GM12878 (cell line): ENCODE results near the gene DPP9. TPM values are rescaled to one million over a fixed set of nuclear protein-coding genes. Genes with fewer than 3 reads are reported as not detected.

Experiments used
- ATAC-seq: fragments of 200-7000 bp; cut with Tn5 transposase; 3 replicates; pipeline ENCODE4 v1.9.1; 2020; ENCODE audit warnings: mild to moderate bottlenecking, moderate library complexity
- BruUV-seq: library from RNA; stranded (reverse); fragments of 400-500 nt; replicated peaks from 2 replicates; lab custom pipeline; 2021; lab: Mats Ljungman, UMichigan
- CTCF ChIA-PET: fragments of 300-600 bp; sonication (Branson Sonifier 250); formaldehyde crosslinking; extraction: SDS; loops from one replicate; lab custom pipeline; 2021; ENCODE audit warnings: inconsistent platforms; lab: Yijun Ruan, JAX
- POLR2A ChIA-PET: fragments of 350-600 bp; formaldehyde crosslinking; extraction: SDS; loops from one replicate; lab custom pipeline; 2021; ENCODE audit warnings: inconsistent platforms; lab: Charles Lee
- RAD21 ChIA-PET: fragments of 300-600 bp; sonication (Branson Sonifier 250); formaldehyde crosslinking; loops from one replicate; lab custom pipeline; 2023; ENCODE audit warnings: antibody characterized with exemption; ENCODE audit not compliant: unreplicated experiment; lab: Charles Lee
- SMC1A ChIA-PET: fragments of 300-600 bp; sonication (Branson Sonifier 250); formaldehyde crosslinking; loops from one replicate; lab custom pipeline; 2023; ENCODE audit not compliant: unreplicated experiment, uncharacterized antibody; lab: Charles Lee
- DNase-seq: peaks from one replicate; pipeline ENCODE4 v3.0.0-alpha.2; 2011; ENCODE audit warnings: low read depth, low spot score
- FAIRE-seq: peaks from 3 replicates; lab custom pipeline; 2011; peaks lifted over from hg19 to GRCh38; lab: Jason Lieb, UNC
- H2AFZ ChIP-seq: 2 replicates; pipeline ENCODE4 v1.6.0; 2011; ENCODE audit warnings: low read depth, low read length, control low read depth; ENCODE audit not compliant: control insufficient read depth
- H3K27ac ChIP-seq: 2 replicates; pipeline ENCODE4 v1.5.1; 2011; ENCODE audit warnings: control low read depth; ENCODE audit not compliant: control insufficient read depth, insufficient read depth
- H3K27me3 ChIP-seq, 2 experiments: replicated peaks in 1 of 2; 2 replicates each; pipeline versions ENCODE4 v1.6.0 to v1.6.1; 2011; ENCODE audit warnings: low read length in 1 of 2; ENCODE audit not compliant: control insufficient read depth in 2 of 2, insufficient read depth in 2 of 2
- H3K36me3 ChIP-seq, 2 experiments: 2 replicates each; pipeline ENCODE4 v1.5.1; 2011; ENCODE audit warnings: low read length in 1 of 2; ENCODE audit not compliant: control insufficient read depth in 2 of 2, insufficient read depth in 2 of 2
- H3K4me1 ChIP-seq: 2 replicates; pipeline ENCODE4 v1.6.1; 2011; ENCODE audit warnings: mild to moderate bottlenecking, low read length, moderate library complexity, mixed read lengths; ENCODE audit not compliant: control insufficient read depth, insufficient read depth
- H3K4me2 ChIP-seq: 2 replicates; pipeline ENCODE4 v1.6.0; 2011; ENCODE audit warnings: control low read depth; ENCODE audit not compliant: control insufficient read depth, insufficient read depth
- H3K4me3 ChIP-seq: fragments of 200-600 bp; sonication (generic); 2 replicates; pipeline ENCODE4 v1.5.1; 2016
- H3K79me2 ChIP-seq: 2 replicates; pipeline ENCODE4 v1.6.0; 2011; ENCODE audit warnings: low read length; ENCODE audit not compliant: control insufficient read depth, insufficient read depth
- H3K9ac ChIP-seq: 2 replicates; pipeline ENCODE4 v1.8.0; 2011; ENCODE audit warnings: low read length, control low read depth, mixed read lengths; ENCODE audit not compliant: control insufficient read depth, insufficient read depth
- H3K9me3 ChIP-seq: replicated peaks from 3 replicates; pipeline ENCODE4 v1.5.1; 2011; ENCODE audit warnings: mild to moderate bottlenecking, low read length; ENCODE audit not compliant: control insufficient read depth, insufficient read depth
- H4K20me1 ChIP-seq: 2 replicates; pipeline ENCODE4 v1.6.0; 2011; ENCODE audit not compliant: control insufficient read depth, insufficient read depth
- ATF2 ChIP-seq: IDR thresholded peaks from 2 replicates; pipeline ENCODE4 v1.6.1; 2012; ENCODE audit warnings: low read length, inconsistent platforms
- BRCA1 ChIP-seq: IDR thresholded peaks from 2 replicates; pipeline ENCODE4 v1.6.1; 2011; ENCODE audit warnings: low read depth, low read length, improper control_type of control experiment
- CHD1 ChIP-seq: IDR thresholded peaks from 2 replicates; pipeline ENCODE4 v1.6.1; 2012; ENCODE audit warnings: low read depth, low read length, improper control_type of control experiment
- EP300 ChIP-seq, 2 experiments: fragments of 150-350 bp in 1 of 2; IDR thresholded peaks; 2 replicates each; pipeline ENCODE4 v1.6.1; 2011 to 2012; ENCODE audit warnings: low read depth in 2 of 2, low read length in 2 of 2, borderline replicate concordance in 1 of 2, improper control_type of control experiment in 1 of 2, inconsistent platforms in 1 of 2; ENCODE audit not compliant: control insufficient read depth in 1 of 2
- MAX ChIP-seq: IDR thresholded peaks from 2 replicates; pipeline ENCODE4 v1.6.1; 2012; ENCODE audit warnings: low read depth, low read length, improper control_type of control experiment
- MTA2 ChIP-seq: fragments of 450-650 bp; IDR thresholded peaks from 2 replicates; pipeline ENCODE4 v1.6.1; 2016; ENCODE audit warnings: low read depth, mild to moderate bottlenecking, moderate library complexity
- MXI1 ChIP-seq: fragments of 150-350 bp; IDR thresholded peaks from 2 replicates; pipeline ENCODE4 v1.6.1; 2011; ENCODE audit warnings: low read depth, mild to moderate bottlenecking, inconsistent platforms, low read length, improper control_type of control experiment
- NFYB ChIP-seq: IDR thresholded peaks from 2 replicates; pipeline ENCODE4 v1.6.1; 2011; ENCODE audit warnings: low read depth, mild to moderate bottlenecking, low read length, improper control_type of control experiment, moderate library complexity; ENCODE audit not compliant: insufficient read depth
- NR2C2 ChIP-seq: IDR thresholded peaks from 2 replicates; pipeline ENCODE4 v1.6.1; 2011; ENCODE audit warnings: borderline replicate concordance, low read depth; ENCODE audit not compliant: control insufficient read depth, insufficient read length
- RAD51 ChIP-seq: fragments of 450-650 bp; IDR thresholded peaks from 2 replicates; pipeline ENCODE4 v1.6.1; 2016; ENCODE audit warnings: moderate library complexity, mild to moderate bottlenecking, inconsistent platforms
- SMAD5 ChIP-seq: IDR thresholded peaks from 2 replicates; pipeline ENCODE4 v1.6.1; 2016; ENCODE audit warnings: antibody characterized with exemption, low read depth
- SMARCA5 ChIP-seq: fragments of 450-650 bp; IDR thresholded peaks from 2 replicates; pipeline ENCODE4 v1.6.1; 2017; ENCODE audit warnings: mild to moderate bottlenecking
- SREBF1 ChIP-seq: IDR thresholded peaks from 2 replicates; pipeline ENCODE4 v1.6.1; 2012; ENCODE audit warnings: mild to moderate bottlenecking, low read length
- TCF12 ChIP-seq: IDR thresholded peaks from 2 replicates; pipeline ENCODE4 v1.6.1; 2011; ENCODE audit warnings: low read depth, mild to moderate bottlenecking, low read length
- TCF7 ChIP-seq: IDR thresholded peaks from 2 replicates; pipeline ENCODE4 v1.6.1; 2014; ENCODE audit warnings: antibody characterized with exemption, borderline replicate concordance
- WGBS: methylation state at CpG from one replicate; pipeline ENCODE4 v1.1.6; 2016; ENCODE audit warnings: low lambda C conversion rate; ENCODE audit not compliant: insufficient replicate concordance, insufficient coverage; ENCODE audit errors: missing lambda C conversion rate; 5-methylcytosine and 5-hydroxymethylcytosine counted together
- in situ Hi-C: fragments of 300-500 bp; cut with MboI; formaldehyde crosslinking; loops from 9 replicates; pipeline ENCODE4 v1.14.3; 2018; ENCODE audit warnings: mixed read lengths
- intact Hi-C: fragments of 100-400 bp; cut with micrococcal nuclease; formaldehyde crosslinking; loops from one replicate; pipeline ENCODE4 v1.14.2; 2022; ENCODE audit not compliant: unreplicated experiment
- polyA plus RNA-seq, 11 experiments: library from polyadenylated mRNA; depleted of rRNA in 4 of 11; unstranded in 6 of 11; stranded (reverse) in 5 of 11; fragments of >200 nt; fragmentation: Nextera tagmentation in 4 of 11; fragmentation: Illumina TruSeq in 1 of 11; extraction: Ambion mirVana in 4 of 11; extraction: Trizol in 1 of 11; gene quantifications; 1 replicate in 1 of 11; 2 replicates in 10 of 11; pipeline versions ENCODE4 v1.2.1 to v1.2.3, GENCODE V29; 2011 to 2016; ENCODE audit warnings: inconsistent platforms in 2 of 11, missing spikeins in 2 of 11, low read depth in 1 of 11
- total RNA-seq, 4 experiments: library from RNA; depleted of rRNA in 3 of 4; stranded (reverse); fragments of >200 nt in 3 of 4; fragmentation: Illumina TruSeq in 1 of 4; extraction: Trizol in 1 of 4; gene quantifications; 2 replicates each; pipeline versions ENCODE4 v1.2.1 to v1.2.3, GENCODE V29; 2013 to 2021
- TF ChIP-seq, protein P1 (sequence below): fragments of 450-650 bp; conservative IDR thresholded peaks from 2 replicates; pipeline ENCODE4 v1.6.1; 2017; ENCODE audit warnings: mild to moderate bottlenecking, moderate library complexity

The DPP9 gene
- total and polyA plus RNA-seq, 10 of the 15 experiments (the other 5 are each of a cell fraction or from before 2014, with no cell fraction given), result 0.64 to 58.6 (median 27.6) TPM

GRCh38 chr19:4673216-4673615 is 50.4 kb downstream of the DPP9 start:
- CTCF ChIA-PET, result interaction anchor here (0.9 to 1.4 kb wide), 2 partner anchors 118 to 149 kb away, joined by 3 to 4 read pairs; partner anchors contain the start of gene FEM1A
- intact Hi-C loops, result no loop called here
- in situ Hi-C loops, result no loop called here

More at GRCh38 chr19:4673216-4673615, 50.4 kb downstream of the DPP9 start:
- TF ChIP-seq SREBF1 (no peak), SMARCA5 (no peak), SMAD5 (no peak), MTA2 (no peak), MXI1 (no peak), EP300 (IDR thresholded peaks at IDR 0.05; ENCODE audit: borderline replicate concordance in 1 of 2, control insufficient read depth in 1 of 2, low read depth in 2 of 2, low read length in 2 of 2) (no peak), TCF7 (no peak), NR2C2 (no peak), MAX (no peak), RAD51 (no peak), ATF2 (no peak), CHD1 (no peak), TCF12 (no peak), BRCA1 (no peak), NFYB (no peak)
- TF ChIP-seq, protein P1, sequence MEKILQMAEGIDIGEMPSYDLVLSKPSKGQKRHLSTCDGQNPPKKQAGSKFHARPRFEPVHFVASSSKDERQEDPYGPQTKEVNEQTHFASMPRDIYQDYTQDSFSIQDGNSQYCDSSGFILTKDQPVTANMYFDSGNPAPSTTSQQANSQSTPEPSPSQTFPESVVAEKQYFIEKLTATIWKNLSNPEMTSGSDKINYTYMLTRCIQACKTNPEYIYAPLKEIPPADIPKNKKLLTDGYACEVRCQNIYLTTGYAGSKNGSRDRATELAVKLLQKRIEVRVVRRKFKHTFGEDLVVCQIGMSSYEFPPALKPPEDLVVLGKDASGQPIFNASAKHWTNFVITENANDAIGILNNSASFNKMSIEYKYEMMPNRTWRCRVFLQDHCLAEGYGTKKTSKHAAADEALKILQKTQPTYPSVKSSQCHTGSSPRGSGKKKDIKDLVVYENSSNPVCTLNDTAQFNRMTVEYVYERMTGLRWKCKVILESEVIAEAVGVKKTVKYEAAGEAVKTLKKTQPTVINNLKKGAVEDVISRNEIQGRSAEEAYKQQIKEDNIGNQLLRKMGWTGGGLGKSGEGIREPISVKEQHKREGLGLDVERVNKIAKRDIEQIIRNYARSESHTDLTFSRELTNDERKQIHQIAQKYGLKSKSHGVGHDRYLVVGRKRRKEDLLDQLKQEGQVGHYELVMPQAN, result no peak
- Histone ChIP-seq H3K36me3 (peaks cover 0 to 6% of the 10 kb centered on the region in 2 experiments; a peak in 3 of 4 replicates), H3K9me3 (no peaks in the 10 kb centered on the region), H3K27me3 (no peaks in the 10 kb centered on the region), H3K4me1 (no peaks in the 10 kb centered on the region), H4K20me1 (no peaks in the 10 kb centered on the region), H3K27ac (no peak overlapping the region), H3K9ac (no peak overlapping the region), H3K4me2 (no peak overlapping the region), H3K79me2 (peaks cover 16% of the 10 kb centered on the region), H2AFZ (no peak overlapping the region), H3K4me3 (no peak overlapping the region)
- no TSS peak for BruUV-seq
- 86% methylated on average over 3 of the region's 4 CpGs for WGBS
- FAIRE-seq, result no peak
- ChIA-PET SMC1A (interaction anchor here (0.7 kb wide), 1 partner anchor 38 kb away, joined by 3 read pairs; no protein-coding TSS in a partner anchor), RAD21 (interaction anchor here (1.0 kb wide), 1 partner anchor 26 kb away, joined by 3 read pairs; no protein-coding TSS in a partner anchor), POLR2A (interaction anchor here (0.5 to 0.7 kb wide), 2 partner anchors 8 to 106 kb away, joined by 4 to 5 read pairs; no protein-coding TSS in a partner anchor)
- no peak for DNase-seq
- ATAC-seq, result no peak
